Measurements from ENCODE around the gene EPG5.

DNA sequence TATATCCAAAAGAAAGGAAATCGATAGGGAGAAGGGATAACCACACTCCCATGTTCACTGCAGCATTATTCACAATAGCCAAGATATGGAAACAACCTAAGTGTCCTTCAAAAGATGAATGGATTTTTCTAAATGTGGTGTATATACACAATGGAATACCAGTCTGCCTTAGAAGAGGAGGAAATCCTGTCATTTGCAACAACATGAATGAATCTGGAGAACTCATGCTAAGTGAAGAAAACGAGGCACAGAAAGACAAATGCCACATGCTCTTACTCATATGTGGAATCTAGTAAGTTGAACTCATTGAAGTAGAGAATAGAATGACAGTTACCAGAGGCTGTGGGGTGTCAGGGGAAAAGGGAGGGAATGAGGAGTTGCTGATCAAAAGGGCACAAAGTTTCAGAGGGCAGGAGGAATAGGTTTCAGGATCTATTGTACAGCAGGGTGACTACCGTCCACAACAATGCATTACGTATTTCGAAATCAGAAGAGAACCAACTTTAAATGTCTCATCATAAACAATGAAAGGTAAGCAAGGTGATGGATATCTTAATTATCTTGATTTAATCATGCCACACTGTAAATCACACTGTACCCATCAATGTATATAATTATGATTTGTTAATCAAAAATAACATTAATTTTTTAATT, 95.6 kb downstream of the EPG5 start:
- TF ChIP-seq, protein P1, sequence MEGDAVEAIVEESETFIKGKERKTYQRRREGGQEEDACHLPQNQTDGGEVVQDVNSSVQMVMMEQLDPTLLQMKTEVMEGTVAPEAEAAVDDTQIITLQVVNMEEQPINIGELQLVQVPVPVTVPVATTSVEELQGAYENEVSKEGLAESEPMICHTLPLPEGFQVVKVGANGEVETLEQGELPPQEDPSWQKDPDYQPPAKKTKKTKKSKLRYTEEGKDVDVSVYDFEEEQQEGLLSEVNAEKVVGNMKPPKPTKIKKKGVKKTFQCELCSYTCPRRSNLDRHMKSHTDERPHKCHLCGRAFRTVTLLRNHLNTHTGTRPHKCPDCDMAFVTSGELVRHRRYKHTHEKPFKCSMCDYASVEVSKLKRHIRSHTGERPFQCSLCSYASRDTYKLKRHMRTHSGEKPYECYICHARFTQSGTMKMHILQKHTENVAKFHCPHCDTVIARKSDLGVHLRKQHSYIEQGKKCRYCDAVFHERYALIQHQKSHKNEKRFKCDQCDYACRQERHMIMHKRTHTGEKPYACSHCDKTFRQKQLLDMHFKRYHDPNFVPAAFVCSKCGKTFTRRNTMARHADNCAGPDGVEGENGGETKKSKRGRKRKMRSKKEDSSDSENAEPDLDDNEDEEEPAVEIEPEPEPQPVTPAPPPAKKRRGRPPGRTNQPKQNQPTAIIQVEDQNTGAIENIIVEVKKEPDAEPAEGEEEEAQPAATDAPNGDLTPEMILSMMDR (conservative IDR thresholded peaks at IDR 0.05), result no peak
- TF ChIP-seq ZFX (IDR thresholded peaks at IDR 0.05), result no peak

Measured in C4-2B (cell line).